Stimulated activated CD4-positive, alpha-beta T cell treated with anti-CD3 and anti-CD28 coated beads, TNF-alpha, amount 100 ng/mL, for 24 hours (primary cell): Measurements from ENCODE around the gene MYOD1.
A peak's percentile ranks its signal among the peaks of the same experiment; 100 is the strongest.

Experiments used
- DNase-seq, 3 experiments: peaks; one replicate each; pipeline ENCODE4 v3.0.0-alpha.2; 2020; ENCODE audit warnings: low read depth in 3 of 3

MYOD1 gene

GRCh38 chr11:17702876-17703275 lies 16.5 kb upstream of the MYOD1 start:
- no peak for DNase-seq

DNA sequence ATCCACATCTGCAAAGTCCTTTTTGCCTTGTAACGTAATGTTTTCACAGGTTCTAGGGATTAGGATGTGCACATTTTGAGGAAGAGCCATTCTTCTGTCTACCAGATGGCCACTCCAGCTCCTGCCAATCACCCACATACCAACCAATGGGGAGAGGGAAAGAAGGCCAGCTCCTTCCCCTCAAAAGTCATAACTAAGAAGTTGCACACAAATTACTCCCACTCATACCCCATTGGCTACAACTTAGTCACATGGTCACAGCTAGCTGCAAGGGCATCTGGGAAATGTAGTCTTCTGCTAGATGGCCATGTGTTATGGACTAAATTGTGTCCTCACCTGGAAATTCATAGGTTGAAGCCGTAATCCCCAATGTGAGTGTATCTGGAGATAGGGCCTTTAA lies 15.4 kb upstream of the MYOD1 start:
- no peak for DNase-seq

GRCh38 chr11:17707830-17708229 lies 11.5 kb upstream of the MYOD1 start:
- DNase-seq = no peak

DNA sequence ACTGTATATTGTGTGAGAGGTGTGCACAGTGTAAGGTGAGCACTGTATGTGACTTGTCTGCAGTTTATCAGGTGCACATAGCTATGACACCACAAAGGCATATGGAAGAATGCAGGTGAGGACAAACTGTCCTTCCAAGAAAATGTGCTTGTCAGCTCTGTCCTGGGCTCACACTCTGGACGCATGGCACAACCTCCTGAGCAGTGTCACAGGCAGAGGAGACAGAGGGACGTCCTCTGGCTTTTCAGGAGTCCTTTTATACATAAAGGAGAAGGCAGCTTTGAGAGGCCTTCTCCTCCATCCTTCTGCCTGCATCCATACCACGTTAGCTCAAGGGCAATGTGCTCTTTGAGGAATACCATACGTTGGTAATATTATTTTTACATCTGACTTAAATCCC lies 7.5 kb upstream of the MYOD1 start:
- no peak for DNase-seq

DNA sequence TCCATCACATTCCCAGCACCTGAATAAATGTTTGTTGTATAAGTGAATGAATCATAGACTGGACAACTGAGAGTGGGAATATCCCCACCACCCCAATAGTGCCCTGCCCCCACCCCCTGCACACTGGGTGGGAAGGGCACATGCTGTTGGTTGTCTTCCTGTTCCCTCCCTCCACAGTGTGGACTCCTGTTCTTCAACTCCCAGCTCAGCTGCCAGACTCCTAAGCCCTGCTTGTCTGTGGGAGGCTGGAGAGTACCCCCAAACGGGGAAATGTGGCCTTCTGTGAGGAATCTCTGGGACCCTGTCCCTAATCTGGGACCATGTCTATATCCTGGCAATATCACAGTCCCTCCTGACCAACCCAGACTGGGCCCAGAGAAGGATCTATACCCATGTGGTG lies 5.5 kb upstream of the MYOD1 start:
- no peak for DNase-seq

DNA sequence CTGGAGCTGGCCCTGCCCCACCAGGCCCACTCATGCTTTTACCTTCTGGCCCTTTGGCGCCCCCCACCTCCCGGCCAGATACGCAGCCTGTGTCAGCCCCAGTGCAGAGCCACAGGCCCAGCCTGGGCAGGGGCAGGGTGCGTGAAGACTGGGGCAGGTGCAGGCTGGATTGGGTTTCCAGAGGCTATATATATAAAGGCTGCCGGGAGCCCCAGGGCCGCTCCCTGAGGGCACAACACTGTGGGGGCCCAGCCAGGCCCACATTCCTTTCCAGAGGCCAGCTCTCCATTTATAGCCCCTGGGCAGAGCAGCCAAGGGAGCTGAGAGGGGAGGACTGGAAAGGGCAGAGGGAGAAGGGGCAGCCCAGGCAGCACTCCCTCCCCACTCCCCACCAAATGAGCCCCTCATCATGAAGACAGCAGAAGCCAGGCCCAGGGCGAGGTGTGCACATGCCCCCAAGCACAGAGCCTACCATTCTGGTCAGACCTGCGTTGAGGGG lies 5.0 kb upstream of the MYOD1 start:
- no peak for DNase-seq

DNA sequence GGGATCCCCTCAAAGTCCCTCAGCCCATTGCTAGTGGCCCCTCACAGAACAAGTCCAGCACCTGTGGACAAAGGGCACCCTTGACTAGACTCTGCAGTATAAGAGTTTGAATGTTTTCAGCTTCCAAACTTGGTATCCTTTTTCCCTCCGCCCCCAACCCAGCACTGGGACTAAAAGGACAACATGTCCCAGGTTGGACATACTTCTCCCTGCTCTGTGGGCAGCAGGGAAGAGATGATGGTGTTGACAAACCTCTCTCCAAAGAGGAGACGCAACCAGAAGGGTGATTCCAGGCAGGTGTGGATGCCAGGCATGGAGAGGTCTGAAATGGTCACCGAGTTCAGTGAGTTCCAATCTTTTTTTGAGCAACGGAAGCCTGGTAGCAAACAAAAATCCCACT lies 4.5 kb upstream of the MYOD1 start:
- DNase-seq = no peak

DNA sequence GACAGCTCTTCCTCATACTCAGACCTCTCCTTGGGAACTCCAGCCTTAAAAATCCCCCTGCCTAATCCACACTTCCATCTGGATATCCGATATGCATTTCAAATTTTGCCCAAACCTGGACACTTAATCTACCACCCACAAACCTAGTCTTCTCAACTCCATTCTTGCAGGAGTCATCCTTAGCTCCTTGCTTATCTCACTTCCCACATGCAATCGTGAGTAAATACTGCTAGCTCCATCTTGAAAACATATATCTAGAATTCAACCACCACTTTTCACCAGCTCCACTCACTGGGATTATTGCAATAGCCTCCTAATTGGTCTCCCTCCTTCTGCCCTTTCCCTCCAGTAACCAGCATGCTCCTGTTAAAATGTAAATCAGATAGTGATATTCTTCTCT lies 2.6 kb upstream of the MYOD1 start:
- no peak for DNase-seq

DNA sequence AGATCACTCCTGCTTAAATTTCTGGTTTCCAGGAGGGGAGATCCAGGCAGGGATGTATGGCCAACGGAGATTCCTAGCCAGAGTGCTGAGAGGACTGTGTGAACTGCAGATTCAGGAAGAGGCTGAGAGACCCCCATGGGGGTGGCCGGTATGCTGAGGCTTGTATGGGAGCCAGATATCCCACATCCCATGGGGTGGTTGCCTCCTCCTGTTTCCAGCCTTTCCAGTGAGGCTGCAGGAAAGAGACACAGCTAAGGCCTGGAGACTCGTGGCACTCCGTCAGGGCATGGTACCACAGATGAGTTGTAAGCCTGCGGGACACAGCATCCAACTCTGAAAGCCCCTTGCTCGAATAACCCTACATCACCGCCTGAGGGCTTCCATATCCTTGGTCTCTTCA lies 1.4 kb upstream of the MYOD1 start:
- no peak for DNase-seq

GRCh38 chr11:17718510-17718962 lies 835 bp upstream of the MYOD1 start:
- DNase-seq = no peak

DNA sequence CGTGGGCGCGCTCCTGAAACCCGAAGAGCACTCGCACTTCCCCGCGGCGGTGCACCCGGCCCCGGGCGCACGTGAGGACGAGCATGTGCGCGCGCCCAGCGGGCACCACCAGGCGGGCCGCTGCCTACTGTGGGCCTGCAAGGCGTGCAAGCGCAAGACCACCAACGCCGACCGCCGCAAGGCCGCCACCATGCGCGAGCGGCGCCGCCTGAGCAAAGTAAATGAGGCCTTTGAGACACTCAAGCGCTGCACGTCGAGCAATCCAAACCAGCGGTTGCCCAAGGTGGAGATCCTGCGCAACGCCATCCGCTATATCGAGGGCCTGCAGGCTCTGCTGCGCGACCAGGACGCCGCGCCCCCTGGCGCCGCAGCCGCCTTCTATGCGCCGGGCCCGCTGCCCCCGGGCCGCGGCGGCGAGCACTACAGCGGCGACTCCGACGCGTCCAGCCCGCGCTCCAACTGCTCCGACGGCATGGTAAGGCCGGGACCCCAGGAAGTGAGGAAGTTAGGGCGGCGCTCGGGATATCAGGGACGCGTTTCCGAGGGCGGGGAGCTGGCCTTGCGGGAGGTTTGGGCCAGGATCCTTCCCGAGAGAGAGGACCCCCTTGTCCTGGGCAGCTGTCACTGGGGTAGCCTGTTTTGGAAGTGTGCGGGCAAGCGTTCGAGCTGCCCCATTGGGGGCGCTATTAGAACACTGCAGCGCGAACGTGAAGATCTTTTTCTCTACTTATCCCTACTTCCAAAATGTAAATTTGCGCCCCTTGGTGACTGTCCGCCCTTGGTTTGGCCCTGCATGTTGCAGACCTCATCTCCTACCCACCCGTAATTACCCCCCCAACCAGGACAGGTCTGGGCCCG lies 796 bp downstream of the MYOD1 start:
- DNase-seq = no peak

- no peak for DNase-seq
Measured at GRCh38 chr11:17720796-17721171, 1.4 kb downstream of the MYOD1 start.

DNA sequence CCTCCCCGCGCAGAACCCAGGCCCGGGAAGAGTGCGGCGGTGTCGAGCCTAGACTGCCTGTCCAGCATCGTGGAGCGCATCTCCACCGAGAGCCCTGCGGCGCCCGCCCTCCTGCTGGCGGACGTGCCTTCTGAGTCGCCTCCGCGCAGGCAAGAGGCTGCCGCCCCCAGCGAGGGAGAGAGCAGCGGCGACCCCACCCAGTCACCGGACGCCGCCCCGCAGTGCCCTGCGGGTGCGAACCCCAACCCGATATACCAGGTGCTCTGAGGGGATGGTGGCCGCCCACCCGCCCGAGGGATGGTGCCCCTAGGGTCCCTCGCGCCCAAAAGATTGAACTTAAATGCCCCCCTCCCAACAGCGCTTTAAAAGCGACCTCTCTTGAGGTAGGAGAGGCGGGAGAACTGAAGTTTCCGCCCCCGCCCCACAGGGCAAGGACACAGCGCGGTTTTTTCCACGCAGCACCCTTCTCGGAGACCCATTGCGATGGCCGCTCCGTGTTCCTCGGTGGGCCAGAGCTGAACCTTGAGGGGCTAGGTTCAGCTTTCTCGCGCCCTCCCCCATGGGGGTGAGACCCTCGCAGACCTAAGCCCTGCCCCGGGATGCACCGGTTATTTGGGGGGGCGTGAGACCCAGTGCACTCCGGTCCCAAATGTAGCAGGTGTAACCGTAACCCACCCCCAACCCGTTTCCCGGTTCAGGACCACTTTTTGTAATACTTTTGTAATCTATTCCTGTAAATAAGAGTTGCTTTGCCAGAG lies 2.0 kb downstream of the MYOD1 start:
- DNase-seq = no peak

GRCh38 chr11:17722000-17722643 lies 2.8 kb downstream of the MYOD1 start:
- DNase-seq = no peak

GRCh38 chr11:17724020-17724908 lies 4.9 kb downstream of the MYOD1 start:
- DNase-seq = no peak

- no peak for DNase-seq
Measured at GRCh38 chr11:17725174-17725573, 5.8 kb downstream of the MYOD1 start.

DNA sequence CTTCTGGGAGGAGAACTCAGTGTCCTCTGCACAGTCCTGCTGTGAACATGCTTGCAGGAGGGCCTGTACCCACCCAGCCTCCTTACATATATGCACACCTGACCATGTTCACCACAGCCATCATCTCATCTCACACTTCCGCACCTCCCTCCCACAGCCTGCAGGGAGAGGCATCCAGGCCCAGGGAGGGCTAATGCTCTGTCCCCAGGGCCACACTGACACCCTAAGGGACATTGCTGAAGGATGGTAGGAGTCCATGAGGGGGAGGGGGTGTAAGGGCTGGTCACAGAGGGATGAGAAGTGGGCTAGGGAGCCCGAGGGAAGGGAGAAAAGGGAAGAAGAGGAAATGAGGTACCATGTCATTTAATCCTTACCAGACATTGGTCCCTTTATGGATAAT lies 10.8 kb downstream of the MYOD1 start:
- DNase-seq = no peak

DNA sequence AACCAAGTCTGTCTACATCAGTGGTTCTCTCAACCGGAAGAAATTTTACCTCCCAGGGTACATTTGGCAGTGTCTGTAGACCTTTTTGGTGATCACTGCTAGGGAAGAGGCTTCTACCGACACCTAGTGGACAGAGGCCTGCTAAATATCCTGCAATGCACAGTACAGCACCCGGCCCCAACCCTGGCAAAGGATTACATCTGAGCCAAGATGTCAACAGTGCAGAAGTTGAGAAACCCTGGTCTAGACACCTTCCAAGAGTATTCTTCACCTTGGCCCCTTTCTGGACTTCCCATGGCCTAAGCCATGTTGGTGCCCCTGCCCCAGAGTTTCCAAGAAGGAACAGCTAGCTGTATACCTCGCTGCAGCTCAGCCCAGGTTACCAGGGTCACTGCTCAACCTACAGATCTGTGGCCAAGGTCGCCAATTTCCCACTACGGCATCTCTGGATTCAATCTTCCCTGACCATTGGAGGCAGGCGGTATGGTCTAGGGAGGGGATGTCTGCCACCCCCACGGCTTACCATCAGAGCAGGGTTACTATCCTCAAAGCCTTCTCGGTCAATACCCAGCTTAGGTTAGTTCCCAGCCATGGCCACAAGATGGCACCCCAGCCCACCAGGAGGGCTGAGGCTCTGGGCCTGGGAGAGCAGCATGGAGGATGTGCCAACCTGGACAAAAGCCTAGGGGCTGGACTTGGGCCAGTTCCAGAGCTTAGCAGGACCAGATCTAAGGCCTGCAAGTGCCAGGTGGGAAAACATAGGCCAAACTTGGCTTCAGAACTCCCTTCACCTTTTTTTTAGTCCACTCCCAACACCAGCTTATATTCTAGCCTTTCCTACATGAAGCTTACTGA lies 11.5 kb downstream of the MYOD1 start:
- DNase-seq = peak; percentile 31 to 71 (median 38)

- DNase-seq = no peak
Measured at GRCh38 chr11:17733261-17733660, 13.9 kb downstream of the MYOD1 start.

- no peak for DNase-seq
Measured at GRCh38 chr11:17734418-17734911, 15.1 kb downstream of the MYOD1 start, which contains the start of gene KCNC1. KCNC1 (plus strand) TSS chr11:17734781; CDS start chr11:17736003, 1,222 bp downstream.
